HEK293 (cell line): ENCODE measurements around the gene LRRC59.

Experiments used
- CTCF ChIP-seq: fragments of 450-650 bp; formaldehyde crosslinking; IDR thresholded peaks from 2 replicates; pipeline ENCODE4 v1.5.1; 2016; ENCODE audit warnings: missing biosample characterization, missing genetic modification characterization
- HOXD13 ChIP-seq: sonication (generic); formaldehyde crosslinking; IDR thresholded peaks from 2 replicates; pipeline ENCODE4 v1.8.0; 2022; ENCODE audit warnings: missing genetic modification reagents, borderline replicate concordance
- PRDM10 ChIP-seq: fragments of 450-650 bp; formaldehyde crosslinking; IDR thresholded peaks from 2 replicates; pipeline ENCODE4 v1.5.1; 2016; ENCODE audit warnings: missing biosample characterization, missing genetic modification characterization
- REPIN1 ChIP-seq: fragments of 450-650 bp; formaldehyde crosslinking; IDR thresholded peaks from 2 replicates; pipeline ENCODE4 v1.5.1; 2017; ENCODE audit warnings: missing biosample characterization, missing genetic modification characterization, low read depth
- ZBTB17 ChIP-seq: fragments of 450-650 bp; formaldehyde crosslinking; IDR thresholded peaks from 2 replicates; pipeline ENCODE4 v1.5.1; 2016; ENCODE audit warnings: missing biosample characterization, missing genetic modification characterization
- ZNF121 ChIP-seq: fragments of 450-650 bp; formaldehyde crosslinking; IDR thresholded peaks from 2 replicates; pipeline ENCODE4 v1.5.1; 2016; ENCODE audit warnings: missing biosample characterization, missing genetic modification characterization
- ZNF221 ChIP-seq: fragments of 450-650 bp; formaldehyde crosslinking; IDR thresholded peaks from 2 replicates; pipeline ENCODE4 v1.5.1; 2017; ENCODE audit warnings: missing biosample characterization, missing genetic modification characterization, borderline replicate concordance
- ZNF311 ChIP-seq: fragments of 450-650 bp; formaldehyde crosslinking; IDR thresholded peaks from 2 replicates; pipeline ENCODE4 v1.5.1; 2017; ENCODE audit warnings: missing biosample characterization, missing genetic modification characterization, borderline replicate concordance
- ZNF473 ChIP-seq: fragments of 450-650 bp; formaldehyde crosslinking; IDR thresholded peaks from 2 replicates; pipeline ENCODE4 v1.5.1; 2017; ENCODE audit warnings: missing biosample characterization, missing genetic modification characterization
- ZNF658 ChIP-seq: fragments of 450-650 bp; formaldehyde crosslinking; IDR thresholded peaks from 2 replicates; pipeline ENCODE4; 2016; ENCODE audit warnings: missing biosample characterization, missing genetic modification characterization
- ZNF785 ChIP-seq: fragments of 450-650 bp; formaldehyde crosslinking; IDR thresholded peaks from 2 replicates; pipeline ENCODE4 v1.5.1; 2016; ENCODE audit warnings: missing biosample characterization, missing genetic modification characterization
- ZNF830 ChIP-seq: fragments of 450-650 bp; IDR thresholded peaks from 2 replicates; pipeline ENCODE4 v1.5.0; 2018; ENCODE audit warnings: missing biosample characterization, missing genetic modification characterization, low read depth, mild to moderate bottlenecking, moderate library complexity

GRCh38 chr17:50445730-50446325 is 48.5 kb upstream of the LRRC59 start:
- TF ChIP-seq ZNF830 (tag by site-specific recombination) (no peak), ZBTB17 (peak; percentile 44; the same call in 1 of the 2 replicates), ZNF473 (no peak), CTCF (tag by site-specific recombination) (no peak), ZNF121 (tag by site-specific recombination) (no peak), ZNF221 (tag by site-specific recombination) (no peak), ZNF311 (tag by site-specific recombination) (no peak), PRDM10 (tag by site-specific recombination) (no peak), HOXD13 (CRISPR knock-in tag) (no peak), ZNF658 (tag by site-specific recombination) (no peak), ZNF785 (tag by site-specific recombination) (no peak), REPIN1 (tag by site-specific recombination) (no peak)
